HG02973 (cell line): ENCODE measurements around the gene ZNF503.

ENCODE experiments used
- ATAC-seq: cut with Tn5 transposase; IDR thresholded peaks from one replicate; pipeline ENCODE4 v1.9.1; 2021; ENCODE audit warnings: moderate library complexity; ENCODE audit not compliant: unreplicated experiment

The ZNF503 gene

GRCh38 chr10:75358132-75358531 is 43.4 kb downstream of the ZNF503 start:
- no peak for ATAC-seq

GRCh38 chr10:75357500-75357899 is 44.1 kb downstream of the ZNF503 start:
- no peak for ATAC-seq

DNA sequence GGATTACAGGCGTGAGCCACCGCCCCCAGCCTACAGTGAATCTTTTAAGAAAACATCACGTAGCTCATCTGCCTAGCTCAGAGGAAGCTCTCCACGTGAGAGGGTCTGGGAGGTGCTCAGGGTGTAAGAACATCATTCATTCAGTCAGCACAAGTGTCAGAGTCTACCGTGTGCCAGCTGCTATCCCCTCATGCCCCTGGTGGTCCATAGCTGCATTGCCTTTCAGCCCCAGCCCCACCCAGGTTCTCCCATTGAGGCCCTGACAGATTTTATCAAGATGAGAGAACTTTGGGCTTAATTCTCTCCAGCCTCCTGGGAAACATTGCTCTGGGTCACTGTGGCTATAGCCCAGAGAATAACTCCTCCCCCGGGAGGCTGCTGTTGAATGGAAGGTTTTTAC is 45.1 kb downstream of the ZNF503 start:
- ATAC-seq: no peak

- no peak for ATAC-seq
Measured at GRCh38 chr10:75355706-75356105, 45.9 kb downstream of the ZNF503 start.

DNA sequence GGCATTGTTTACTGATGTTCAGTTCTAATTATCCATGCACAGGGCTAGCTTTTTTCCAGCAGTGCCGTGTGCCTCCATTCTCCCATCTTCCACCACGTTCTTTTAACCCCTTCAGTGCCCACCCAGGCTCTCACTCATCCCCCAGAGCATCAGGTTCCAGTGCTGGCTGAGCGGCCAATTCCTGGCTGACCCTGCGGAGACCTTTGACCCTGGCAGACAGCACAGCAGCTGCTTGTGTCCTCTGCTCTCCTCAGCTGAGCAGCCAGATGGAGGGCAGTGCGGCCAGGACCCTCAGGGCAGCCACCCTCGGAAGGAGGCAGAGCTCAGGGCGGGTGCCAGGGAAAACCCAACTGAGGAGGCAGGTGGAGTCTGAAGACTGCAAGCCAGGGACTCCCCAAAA is 48.4 kb downstream of the ZNF503 start:
- ATAC-seq: no peak

- no peak for ATAC-seq
Measured at GRCh38 chr10:75352650-75353049, 48.9 kb downstream of the ZNF503 start.

DNA sequence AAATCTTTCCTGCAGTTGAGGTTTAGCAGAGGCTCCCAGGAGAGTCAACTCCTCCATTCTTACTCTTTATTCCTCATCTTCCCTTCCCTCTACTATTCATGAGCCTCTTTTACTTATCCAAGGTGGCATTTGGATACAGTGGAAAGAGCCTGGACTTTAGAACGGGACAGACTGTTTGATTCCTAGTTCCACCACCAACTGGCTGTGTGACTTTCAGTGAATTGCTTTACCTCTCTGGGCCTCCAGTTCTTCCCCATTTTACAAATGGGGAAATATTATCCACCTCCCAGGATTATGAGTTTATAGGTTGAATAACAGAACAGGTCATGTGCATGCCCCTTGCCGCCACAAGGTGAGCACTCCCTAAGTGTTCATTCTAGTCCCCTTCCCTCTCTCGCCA is 49.9 kb downstream of the ZNF503 start:
- no peak for ATAC-seq

- no peak for ATAC-seq
Measured at GRCh38 chr10:75350791-75351190, 50.8 kb downstream of the ZNF503 start.
